ENCODE data around the gene NEB.
"Not testable (repeated sequence)": the region's sequence is repeated elsewhere in the genome, so short reads cannot be mapped to it uniquely, and the experiment has no call there.

NEB gene

DNA sequence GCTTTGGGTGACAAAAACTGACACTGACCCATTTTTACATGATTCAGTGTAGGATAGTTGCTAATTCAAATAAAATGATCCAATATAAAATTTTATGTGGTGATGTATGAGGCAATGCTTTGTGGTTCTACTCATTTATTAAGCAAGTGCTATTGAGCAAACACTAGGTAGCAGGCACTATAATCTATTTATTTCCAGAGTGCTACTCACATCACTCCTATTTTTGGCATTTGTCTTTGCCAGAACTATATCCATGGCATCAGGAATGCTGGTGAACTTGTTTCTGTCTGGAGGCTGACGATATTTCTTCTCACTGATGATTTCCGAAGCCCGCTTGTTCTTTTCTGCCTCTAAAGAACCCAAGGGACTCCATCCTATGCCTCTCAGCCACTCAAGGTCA lies 84.3 kb downstream of the NEB start:
- no peak for DNase-seq

DNA sequence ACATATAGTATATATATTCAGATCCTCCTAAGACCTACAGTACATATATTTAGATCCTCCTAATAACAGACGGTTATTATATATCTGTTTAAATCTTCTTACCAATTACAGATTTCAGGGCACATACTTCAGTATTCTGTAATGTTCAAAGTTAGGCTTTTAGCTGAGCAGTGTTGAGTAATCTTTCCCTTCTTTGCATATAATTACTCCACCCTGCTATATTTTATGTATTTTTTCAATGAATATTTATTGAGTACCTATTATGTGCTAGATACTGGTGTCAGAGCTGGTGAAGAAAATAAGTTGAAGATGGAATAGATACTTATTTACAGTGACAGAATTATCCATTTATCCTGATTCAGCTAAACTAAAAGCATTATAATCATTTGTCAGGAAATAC lies 84.9 kb downstream of the NEB start:
- DNase-seq = no peak

DNA sequence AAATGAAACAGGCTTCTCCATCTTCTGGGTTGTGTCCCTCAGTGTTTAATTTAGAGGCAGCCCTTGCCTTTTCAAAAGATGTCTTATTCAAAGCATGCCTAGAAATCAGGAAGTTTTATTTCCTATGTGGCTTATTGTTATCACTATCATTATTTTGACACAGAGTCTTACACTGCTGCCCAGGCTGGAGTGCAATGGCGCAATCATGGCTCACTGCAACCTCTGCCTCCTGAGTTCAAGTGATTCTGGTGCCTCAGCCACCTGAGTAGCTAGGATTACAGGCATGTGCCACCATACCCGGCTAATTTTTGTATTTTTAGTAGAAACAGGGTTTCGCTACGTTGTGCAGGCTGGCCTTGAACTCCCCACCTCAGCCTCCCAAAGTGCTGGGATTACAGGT lies 87.8 kb downstream of the NEB start:
- not testable (repeated sequence) for DNase-seq

DNA sequence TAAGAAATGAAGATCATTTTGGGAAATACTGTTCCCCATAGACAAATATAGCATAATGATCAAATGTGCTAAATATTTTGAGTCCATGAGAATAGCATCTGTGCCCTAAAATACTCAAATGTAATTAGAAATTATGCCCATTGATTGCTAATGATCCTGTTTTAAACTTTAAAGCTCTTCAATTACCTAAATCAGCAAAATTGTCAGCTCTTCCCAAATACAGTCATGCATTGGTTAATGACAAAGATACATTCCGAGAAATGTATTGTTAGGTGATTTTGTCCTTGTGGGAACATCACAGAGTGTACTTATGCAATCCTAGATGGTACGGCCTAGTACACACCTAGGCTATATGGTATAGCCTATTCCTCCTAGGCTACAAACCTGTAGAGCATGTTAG lies 89.7 kb downstream of the NEB start:
- no peak for DNase-seq

DNA sequence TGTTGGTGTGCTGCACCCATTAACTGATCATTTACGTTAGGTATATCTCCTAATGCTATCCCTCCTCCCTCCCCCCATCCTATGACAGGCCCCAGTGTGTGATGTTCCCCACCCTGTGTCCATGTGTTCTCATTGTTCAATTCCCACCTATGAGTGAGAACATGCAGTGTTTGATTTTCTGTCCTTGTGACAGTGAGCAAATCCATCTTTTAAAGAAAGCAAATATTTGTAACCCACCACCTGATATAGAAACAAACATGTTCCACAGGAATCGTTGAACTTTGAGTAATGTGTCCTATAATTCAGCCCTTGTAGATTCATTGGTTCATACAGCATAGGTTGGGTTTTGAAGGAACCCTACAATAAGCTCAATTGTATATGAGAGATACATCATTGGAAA lies 92.4 kb downstream of the NEB start:
- not testable (repeated sequence) for DNase-seq

DNA sequence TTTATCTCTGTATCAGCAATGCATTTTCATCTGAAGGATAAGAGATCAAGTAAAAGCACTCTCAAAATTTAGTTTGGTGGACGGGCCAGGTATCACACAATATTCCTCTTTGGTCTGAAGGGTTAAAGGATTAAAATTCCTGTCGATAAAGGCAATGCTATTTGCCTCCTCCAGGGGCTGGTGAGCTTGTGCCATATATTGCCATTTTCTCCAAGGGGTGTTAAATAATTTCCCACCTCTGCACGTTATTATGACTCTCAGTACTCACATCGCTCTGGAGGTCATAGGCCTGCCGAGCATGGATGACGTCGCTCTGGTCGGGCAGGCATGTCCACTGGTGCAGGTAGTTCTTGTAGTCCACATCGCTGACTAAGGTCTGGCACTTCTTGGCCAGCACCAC lies 94.2 kb downstream of the NEB start:
- DNase-seq = no peak

DNA sequence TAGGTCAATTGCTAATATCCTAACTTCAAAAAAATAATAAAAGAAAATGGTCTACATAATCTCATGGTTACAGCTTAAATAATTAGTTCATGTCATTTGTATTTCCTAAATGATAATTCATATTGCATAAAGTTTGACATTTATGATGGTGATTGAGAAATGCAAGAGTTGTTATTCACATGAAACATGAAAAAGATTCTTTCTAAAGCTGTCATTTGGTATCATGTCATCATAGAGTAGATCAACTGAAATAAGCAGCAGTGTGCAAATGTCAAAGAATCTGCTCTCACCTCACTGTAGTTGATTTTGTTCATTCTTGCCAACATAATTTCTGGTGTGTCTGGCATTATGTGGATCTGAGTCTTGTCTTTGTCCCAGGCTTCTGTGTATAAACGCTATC lies 95.3 kb downstream of the NEB start:
- DNase-seq = no peak

DNA sequence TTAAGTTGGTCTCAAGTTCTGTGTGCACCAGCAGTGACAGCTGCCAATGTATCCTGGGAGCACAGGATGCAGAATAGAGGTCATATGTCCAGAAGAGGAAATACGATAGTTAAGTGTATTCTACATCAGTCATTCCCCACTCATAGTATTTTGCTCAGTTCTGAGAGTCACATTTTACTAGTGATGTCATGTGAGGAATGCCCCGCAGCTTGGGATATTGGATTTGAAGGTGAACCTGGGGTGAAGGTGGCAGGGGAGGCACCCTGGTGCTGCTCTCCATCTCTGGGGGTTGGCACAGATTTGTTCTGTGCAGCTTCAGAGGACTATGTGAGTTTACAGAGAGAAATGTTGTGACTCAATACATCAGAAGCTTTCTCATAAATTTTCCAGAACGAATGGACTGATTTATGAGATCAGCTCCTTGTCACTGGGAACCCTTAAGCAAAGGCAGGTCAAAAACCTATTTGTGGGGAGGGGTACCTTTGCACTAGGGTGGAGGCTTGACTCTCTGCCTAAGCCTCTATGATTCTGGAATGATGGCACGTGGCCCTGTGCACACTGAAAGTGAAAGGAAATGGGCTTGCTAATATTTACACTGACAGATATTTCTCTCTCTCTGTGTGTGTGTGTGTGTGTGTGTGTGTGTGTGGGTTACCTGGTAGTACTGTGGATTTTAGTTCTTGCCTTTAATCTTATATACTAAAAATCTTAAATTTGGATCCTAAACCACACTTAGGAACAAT lies 95.9 kb downstream of the NEB start:
- DNase-seq = no peak

DNA sequence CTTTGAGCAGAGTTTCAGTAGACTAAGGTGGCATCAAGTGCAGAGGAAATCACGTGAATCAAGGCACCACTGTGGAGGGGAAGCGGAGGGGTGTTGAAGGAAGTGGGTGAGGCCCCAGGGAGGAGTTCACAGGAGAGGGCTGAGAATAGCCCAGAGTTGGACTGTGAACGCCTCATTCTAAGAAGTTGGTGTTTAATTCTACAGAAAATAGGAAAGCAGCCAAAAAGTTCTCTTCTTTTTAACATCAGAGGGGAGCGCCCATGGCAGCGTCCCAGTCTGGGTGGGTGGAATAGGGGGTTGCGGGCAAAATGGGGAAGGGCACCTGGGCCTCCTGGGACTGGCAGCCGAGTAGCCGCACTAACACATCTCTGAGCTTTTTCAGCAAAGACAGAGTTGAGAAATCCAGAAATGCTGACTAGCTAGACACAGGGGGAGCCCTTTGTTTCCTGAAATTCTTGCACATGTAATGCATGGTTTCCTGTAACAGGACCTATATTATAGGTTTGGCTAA lies 97.0 kb downstream of the NEB start:
- peak; percentile 48 for DNase-seq

DNA sequence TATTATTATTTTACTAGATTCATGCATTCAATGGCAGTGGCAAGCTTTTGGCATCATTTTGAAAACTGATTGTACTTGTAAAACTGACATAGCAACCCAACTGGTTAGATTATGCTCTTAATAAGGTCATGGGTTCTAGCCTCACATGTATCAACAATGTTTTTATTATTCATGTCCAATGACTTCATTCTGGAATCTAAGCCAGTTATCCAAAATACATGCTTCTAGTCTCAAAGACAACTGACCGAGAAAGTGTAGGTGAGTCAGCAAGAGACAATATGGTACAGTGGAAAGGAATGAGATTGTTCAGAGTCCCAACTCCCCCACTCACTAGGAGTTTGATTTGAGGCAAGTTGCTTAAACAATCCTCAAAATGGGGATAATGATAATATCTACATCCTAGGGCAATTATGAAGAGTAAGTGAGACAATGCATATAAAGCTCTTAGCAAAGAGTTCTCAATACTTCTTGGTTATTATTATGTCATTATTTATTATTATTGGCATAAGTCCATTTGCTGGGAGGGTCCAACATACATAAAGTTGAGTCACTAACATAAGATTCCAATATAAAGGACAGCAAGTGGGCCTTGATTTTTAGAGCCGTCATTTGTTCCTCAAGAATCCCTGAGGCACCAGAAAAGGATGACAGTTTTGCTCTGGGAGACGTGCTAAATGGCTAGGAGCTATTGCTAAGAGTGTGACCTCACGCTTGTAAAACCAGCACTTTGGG lies 99.4 kb downstream of the NEB start:
- DNase-seq = no peak

DNA sequence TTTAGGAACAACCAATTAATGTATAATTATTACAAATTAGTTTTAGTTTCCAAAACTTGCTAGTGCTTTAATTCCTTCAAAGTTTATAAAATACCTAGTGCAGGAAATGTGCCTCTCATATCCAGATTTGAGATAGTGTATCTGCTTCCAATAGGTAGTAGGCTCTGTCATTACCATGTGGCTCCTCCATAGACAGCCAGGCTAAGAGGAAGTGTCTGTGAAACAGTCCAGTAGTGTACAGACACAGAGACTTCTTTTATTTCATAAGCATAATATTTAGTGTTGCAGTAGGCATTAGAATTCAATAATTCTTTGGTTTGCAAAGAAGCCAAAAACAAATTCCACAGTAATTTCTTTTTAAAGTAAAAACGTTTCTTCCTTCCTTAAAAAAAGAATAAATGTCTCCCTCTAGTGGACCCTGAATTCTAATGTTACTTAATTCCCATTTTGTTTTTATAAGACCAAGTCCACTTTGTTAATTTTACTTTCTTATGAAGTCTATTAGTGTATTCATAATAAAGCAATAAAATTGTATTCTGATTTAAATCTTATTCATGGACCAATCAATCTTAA lies 101.2 kb downstream of the NEB start:
- no peak for DNase-seq

DNA sequence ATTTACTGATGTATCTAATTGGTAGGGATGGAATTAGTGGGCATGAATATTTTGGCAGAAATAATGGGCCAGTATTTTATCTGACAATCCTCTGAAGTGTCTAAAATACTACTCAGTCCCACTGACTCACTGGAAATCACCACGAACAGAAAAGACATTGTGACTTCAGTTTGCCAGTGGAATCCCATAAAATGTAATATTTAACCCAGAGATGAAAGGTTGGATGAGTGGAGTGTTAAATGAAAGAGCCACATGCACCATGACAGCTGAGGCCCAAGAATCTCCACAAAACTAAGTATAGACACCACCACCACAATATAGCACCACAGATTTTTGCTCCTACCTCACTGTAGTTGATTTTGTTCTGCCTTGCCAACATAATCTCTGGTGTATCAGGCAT lies 103.9 kb downstream of the NEB start:
- no peak for DNase-seq

DNA sequence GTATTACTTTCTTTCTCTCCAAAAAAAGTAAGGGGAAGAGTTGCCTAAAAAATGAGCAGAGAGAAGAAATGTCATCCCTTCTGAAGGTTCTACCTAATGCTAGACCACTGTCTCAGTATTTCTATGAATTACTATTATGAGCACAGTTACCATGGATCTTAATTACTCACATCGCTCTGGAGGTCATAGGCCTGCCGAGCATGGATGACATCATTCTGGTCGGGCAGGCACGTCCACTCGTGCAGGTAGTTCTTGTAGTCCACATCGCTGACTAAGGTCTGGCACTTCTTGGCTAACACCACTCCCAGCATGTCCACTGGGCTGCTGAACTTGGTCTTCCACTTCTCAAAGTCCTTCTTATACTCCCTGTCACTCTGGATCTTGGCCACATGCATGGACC lies 106.9 kb downstream of the NEB start:
- DNase-seq = no peak

DNA sequence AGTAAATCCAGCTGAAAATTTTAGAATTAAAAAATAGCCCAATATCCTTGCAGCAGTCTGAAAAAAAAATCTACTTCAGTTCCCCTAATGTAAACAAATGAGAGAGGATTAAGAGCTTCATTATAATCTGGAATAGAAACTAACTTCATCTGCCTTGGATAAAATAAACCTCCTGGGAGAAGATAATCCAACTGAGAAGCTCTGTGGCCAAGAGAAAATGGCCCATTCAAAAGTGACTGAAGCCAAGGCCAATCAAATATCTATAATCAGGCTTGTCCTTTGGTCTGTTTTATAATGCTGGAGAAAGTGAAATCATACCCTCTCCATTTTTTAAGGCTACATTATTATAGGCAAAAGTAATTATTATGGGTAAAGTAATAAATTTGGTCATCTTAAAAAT lies 110.0 kb downstream of the NEB start:
- no peak for DNase-seq

DNA sequence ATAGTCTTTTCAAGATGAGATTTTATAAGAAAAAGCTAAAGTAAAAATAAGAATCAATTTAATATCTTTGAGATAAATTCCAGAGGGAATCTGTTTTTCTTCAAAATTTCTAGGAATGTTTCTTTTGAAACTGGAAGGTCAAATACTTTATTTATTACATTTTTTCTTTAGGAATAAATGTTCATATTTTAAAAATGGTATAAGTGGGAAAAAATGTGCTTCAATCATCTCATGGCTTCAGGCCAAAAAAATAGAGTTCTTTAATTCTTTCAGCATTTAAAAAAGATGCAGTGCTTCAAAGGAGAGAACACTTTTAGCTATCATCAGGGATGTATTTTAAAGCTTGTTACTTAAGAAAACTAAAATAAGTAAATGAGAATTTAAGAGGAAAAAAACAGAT lies 110.6 kb downstream of the NEB start:
- no peak for DNase-seq

DNA sequence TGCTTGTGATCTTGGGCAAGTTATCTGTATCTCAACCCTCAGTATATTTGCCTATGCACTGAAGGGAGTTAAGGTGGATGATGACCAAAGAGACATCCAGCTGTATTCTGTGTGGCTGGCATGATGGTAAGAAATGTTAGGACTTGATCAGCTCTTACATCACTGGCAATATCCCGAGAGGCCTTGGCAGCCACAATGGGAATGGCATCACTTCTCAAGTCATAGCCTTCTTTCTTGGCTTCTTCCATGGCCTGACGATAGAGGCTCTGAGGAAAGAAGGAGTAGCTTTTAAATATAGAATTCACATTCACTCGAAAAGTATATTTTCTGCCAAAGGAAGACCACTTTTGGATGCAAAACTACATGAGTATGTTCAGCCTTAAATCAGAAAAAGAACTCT lies 113.5 kb downstream of the NEB start:
- no peak for DNase-seq

DNA sequence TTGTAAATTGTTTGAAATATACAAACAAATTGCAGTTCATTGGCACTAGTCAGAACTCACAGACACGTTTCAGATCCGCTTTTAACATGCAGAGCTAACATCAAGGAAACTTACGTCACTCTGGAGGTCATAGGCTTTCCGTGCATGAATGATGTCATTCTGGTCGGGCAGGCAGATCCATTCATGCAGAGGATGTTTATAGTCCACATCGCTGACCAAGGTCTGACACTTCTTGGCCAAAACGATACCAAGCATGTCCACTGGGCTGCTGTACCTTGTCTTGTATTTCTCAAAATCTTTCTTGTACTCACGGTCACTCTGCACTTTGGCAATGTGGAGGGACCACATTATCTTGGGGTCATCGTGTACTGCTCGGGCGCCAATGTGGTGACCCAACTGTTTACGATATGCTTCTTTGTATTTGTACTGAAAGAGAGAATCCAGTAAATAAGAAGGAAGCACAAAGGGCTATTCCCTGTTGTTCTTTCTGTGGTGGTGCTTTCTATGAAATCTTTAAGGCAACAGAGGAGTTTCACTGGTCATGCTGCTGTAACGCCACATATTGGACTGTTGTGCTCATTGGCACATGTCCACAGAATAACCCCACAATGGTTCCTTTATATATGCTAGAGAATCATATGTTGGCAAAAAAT lies 114.8 kb downstream of the NEB start:
- no peak for DNase-seq

DNA sequence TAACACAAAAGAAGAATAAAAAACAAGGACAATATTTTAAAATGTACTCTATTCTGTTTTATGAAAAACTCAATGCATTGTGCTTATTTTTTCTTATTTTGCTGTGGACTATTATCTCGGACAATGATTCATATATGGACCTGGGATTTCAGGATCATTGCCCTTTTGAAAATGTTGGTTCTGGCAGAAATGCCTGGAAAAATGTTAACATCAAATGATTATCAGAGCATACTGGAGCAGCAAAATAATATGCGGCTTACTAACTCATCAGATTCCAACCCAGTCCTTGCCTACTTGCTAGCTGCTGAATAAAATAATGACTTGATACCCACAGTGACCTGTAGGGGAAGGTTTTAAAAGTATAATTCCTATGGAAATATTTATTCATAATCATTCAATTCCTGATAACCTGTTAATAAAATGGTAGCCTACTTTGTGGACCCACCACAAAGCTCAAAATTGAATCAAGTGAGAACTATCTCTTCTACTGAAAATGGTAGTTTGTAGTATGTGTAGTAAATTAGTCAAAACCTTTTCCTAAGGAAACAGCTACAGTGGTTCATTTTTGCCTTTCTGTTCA lies 117.4 kb downstream of the NEB start:
- DNase-seq = no peak

DNA sequence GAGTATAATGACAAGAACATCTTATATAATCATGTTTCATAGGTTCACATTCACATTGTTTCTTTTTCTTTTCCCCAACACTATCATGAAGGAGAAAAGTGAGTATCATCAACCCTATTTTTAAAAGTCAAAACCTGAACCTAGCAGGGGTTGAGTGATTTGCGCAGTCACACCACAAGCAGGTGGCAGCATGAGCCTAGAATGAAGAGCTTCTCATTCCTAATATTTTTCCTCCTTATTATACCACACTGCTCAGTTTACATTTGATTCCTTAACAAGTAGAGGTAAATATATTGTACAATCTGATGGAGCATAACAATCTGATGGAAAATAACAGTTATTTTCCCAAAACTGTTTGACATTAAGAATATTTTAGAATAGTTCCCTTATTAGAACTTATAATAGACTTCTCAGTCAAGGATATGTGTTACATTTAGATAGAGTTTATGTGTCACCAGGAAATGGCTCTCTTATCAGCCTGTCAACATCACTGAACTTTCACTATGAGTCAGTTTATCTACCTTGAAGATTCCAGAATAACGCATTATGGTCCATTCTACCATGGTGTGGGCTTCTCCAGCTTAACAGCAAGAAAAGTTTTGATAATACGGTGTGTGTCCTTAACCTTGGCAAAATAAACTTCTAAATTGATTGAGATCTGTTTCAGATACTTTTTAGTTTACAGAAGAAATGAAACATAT lies 119.5 kb downstream of the NEB start:
- no peak for DNase-seq

DNA sequence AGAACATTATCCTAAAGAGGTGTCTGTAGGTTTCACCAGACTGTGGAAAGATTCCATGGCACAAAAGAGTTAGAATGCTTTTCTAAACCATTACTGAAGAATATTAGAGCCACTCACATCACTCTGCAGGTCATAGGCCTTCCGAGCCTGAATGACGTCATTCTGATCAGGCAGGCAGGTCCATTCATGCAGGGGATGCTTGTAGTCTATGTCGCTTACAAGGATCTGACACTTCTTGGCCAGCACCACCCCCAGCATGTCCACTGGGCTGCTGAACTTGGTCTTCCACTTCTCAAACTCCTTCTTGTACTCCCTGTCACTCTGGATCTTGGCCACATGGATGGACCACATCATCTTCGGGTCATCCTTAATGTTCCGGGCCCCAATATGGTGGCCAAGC lies 120.1 kb downstream of the NEB start:
- DNase-seq = no peak

DNA sequence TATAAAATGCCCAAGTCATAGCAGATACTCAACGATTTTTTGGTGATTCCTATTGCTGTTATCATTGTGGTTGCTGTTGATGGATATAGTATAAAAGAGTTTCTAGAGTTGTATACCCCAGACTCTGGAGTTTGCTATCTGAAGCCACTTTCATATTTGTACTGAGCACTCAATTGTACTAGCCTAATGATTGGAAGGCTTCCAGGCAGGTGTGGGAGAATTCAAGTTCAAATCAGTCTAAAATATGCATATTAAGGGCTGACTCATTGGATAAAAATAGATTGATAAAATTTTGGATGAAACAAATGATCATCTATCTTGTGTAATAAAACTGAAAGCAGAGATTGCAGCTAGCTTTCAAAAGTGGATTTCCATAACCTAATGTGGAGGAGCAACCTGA lies 122.9 kb downstream of the NEB start:
- no peak for DNase-seq

DNA sequence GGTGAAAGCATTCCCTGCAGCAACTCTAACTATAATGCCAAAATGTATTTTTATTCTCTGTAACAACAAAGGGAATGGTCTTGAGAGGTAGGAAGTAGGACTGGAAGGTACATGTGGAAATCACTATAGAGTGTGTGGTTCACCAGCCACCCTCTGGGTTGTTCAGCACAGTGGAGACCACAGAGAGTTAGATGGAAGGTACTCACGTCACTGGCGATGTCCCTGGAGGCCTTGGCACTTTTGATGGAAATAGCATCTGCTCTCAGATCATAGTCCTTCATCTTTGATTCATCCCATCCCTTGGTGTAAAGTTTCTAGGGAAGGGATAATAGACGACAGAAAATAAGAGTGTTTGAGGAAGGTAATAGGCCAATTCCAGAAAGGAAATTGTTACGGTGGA lies 124.0 kb downstream of the NEB start:
- no peak for DNase-seq

DNA sequence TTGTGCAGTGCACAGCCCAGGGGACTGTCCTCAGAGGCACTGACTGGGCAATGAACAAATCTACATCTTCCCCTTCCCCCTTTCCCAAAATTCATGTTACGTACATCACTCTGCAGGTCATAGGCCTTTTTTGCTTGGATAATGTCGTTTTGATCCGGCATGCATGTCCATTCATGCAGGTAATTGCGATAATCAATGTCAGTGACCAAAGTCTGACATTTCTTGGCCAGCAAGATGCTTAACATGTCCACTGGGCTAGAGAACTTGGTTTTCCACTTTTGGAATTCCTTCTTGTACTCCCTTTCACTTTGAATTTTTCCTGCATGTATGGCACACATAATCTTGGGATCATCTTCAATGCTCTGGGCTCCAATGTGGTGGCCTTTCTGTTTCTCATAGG lies 124.6 kb downstream of the NEB start:
- DNase-seq = no peak

Data from activated CD4-positive, CD25-positive, alpha-beta regulatory T cell treated with anti-CD3 and anti-CD28 coated beads, Interleukin-2, amount 50 U/mL, for 72 hours (primary cell).